RWPE1 (cell line): ENCODE results near the gene THADA.

Experiments used
- CTCF ChIA-PET: fragments of 350-600 bp; sonication (Branson Sonifier 250); formaldehyde crosslinking; extraction: SDS; loops from one replicate; lab custom pipeline; 2021; lab: Yijun Ruan, JAX
- POLR2A ChIA-PET: fragments of 400-600 bp; formaldehyde crosslinking; extraction: SDS; loops from one replicate; lab custom pipeline; 2020; ENCODE audit warnings: antibody characterized with exemption; ENCODE audit not compliant: low non-redundant PET; lab: Yijun Ruan, JAX
- DNase-seq: peaks from one replicate; pipeline ENCODE4 v3.0.0; 2012; ENCODE audit warnings: low spot score
- H3K27ac ChIP-seq: fragments of 450-650 bp; 2 replicates; pipeline ENCODE4 v1.5.1; 2017
- TF ChIP-seq, protein P1 (sequence below): fragments of 450-650 bp; conservative IDR thresholded peaks from 2 replicates; pipeline ENCODE4 v1.5.1; 2017; ENCODE audit warnings: low read depth, mild to moderate bottlenecking

The THADA gene

DNA sequence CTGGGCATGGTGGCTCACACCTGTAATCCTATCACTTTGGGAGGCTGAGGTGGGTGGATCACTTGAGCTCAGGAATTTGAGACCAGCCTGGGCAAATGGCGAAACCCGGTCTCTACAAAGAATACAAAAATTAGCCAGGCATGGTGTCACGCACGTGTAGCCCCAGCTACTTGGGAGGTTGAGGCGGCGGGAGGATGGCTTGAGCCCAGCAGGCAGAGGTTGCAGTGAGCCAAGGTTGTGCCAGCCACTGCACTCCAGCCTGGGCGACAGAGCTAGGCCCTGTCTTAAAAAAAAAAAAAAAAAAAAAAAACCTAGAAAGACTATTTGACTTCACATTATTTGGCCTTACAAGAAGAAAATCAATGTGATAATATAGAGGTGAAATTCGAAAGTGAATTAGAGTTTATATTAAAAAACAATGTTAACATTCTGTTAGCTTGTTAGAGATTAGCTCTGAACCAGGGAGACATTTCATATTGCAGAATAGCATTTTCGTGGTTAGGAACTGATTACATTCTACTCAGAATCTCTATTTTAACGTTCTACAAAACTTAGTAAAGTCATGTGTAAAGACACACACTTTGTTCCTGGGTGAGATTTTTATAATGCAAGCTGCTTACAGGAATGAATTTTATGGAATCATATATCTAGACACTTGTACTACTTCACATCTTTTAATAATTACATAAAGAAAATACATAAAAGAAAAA is 120.5 kb downstream of the THADA start:
- TF ChIP-seq, protein P1, sequence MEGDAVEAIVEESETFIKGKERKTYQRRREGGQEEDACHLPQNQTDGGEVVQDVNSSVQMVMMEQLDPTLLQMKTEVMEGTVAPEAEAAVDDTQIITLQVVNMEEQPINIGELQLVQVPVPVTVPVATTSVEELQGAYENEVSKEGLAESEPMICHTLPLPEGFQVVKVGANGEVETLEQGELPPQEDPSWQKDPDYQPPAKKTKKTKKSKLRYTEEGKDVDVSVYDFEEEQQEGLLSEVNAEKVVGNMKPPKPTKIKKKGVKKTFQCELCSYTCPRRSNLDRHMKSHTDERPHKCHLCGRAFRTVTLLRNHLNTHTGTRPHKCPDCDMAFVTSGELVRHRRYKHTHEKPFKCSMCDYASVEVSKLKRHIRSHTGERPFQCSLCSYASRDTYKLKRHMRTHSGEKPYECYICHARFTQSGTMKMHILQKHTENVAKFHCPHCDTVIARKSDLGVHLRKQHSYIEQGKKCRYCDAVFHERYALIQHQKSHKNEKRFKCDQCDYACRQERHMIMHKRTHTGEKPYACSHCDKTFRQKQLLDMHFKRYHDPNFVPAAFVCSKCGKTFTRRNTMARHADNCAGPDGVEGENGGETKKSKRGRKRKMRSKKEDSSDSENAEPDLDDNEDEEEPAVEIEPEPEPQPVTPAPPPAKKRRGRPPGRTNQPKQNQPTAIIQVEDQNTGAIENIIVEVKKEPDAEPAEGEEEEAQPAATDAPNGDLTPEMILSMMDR: no peak
- no peak for DNase-seq
- ChIA-PET CTCF (no interaction called here), POLR2A (no interaction called here)
- H3K27ac ChIP-seq: no peak overlapping the region

DNA sequence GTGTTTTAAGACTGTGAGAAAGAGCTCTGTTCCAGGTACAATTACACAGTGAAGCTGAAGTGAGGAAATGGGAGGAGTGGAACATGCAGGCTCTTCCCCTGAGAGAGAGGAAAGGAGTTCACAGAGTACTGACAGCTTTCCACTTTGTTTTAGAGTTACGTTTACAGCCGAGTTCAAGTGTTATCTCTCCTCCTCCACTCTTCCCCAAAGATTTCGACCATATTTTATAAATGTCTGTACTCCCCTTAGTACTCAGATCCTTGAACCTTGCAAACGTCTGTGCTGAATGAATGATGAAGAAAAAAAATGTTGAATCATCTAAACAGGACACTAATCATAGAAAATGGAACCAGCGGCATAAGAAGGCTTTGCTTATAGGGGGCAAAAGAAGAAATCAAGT is 121.6 kb downstream of the THADA start:
- POLR2A ChIA-PET: no interaction called here
- no peak for DNase-seq
- TF ChIP-seq, protein P1: no peak
- no peak overlapping the region for H3K27ac ChIP-seq
- CTCF ChIA-PET: no interaction called here

DNA sequence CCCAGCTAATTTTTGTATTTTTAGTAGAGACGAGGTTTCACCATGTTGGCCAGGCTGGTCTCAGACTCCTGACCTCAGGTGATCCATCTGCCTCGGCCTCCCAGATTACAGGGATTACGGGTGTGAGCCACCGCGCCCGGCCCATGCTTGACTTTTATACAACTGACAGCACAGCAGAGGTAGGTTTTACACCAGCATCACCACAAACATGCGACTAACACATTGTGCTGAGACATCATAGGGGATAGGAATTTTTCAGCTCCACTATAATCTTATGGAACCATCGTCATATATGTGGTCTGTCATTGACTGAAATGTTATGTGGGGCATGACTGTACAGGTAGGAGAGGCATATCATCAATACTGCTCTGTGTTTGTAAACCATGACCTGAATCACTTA is 122.1 kb downstream of the THADA start:
- CTCF ChIA-PET: no interaction called here
- TF ChIP-seq, protein P1: no peak
- DNase-seq: no peak
- POLR2A ChIA-PET: no interaction called here
- H3K27ac ChIP-seq: no peak overlapping the region

DNA sequence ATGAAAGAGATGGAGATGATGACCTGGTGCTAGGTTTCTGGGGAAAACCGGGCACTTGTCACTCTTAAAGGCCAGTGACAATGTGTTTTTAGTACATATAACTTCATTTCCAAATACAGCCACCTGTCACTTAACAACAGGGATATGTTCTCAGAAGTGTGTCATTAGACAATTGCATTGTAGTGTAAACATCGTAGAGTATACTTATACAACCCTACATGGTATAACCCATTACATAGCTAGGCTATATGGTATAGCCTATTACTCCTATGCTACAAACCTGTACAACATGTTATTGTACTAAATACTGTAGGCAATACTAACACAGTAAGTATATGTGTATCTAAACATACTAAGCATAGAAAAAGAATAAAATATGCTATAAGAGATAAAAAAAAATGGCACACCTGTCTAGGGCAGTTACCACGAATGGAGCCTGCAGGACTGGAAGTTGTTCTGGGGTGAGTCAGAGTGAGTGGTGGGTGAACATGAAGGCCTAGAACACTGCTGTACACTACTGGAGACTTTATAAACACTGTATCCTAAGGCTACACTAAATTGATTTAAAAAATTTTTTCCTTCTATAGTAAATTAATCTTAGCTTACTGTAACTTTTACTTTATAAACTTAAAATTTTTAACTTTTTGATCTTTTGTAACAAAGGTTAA is 123.2 kb downstream of the THADA start:
- POLR2A ChIA-PET: no interaction called here
- no peak for DNase-seq
- CTCF ChIA-PET: no interaction called here
- no peak overlapping the region for H3K27ac ChIP-seq
- TF ChIP-seq, protein P1: no peak

DNA sequence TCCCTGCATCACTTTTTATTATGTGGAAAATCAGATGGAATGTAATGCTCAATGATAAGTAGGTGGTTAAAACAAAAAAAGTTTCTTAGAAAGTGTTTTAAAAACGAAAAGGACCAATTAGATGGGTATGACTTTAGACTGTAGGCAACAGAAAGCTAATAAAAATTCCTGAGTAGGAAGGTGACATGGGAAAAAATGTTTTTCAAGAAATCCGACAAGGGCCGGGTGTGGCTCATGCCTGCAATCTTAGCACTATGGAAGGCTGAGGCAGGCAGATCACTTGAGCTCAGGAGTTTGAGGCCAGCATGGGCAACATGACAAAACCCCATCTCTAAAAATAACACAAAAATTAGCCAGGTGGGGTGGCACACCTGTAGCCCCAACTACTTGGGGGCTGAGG is 126.1 kb downstream of the THADA start:
- no peak overlapping the region for H3K27ac ChIP-seq
- TF ChIP-seq, protein P1: no peak
- ChIA-PET CTCF (no interaction called here), POLR2A (no interaction called here)
- DNase-seq: no peak

DNA sequence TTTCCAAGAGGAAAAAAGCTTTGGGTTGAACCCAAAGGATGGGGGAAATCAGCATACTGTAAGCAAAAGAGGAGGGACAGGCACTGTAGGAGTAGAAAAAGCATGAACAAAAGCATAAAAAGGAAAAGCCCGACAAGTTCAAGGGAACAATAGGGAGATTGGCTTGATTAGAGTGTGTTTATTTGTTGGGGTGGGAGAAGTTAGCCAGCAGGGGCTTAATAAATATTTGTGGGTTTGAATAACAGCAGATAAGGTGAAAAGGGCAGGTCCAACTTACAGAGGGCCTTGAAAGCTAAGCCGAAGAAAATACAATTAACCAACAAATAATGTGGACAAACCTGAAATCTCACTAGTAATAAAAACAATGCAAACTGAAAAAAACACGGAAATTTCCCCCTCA is 126.7 kb downstream of the THADA start:
- TF ChIP-seq, protein P1: no peak
- ChIA-PET POLR2A (no interaction called here), CTCF (interaction anchor here (0.6 to 0.7 kb wide), 2 partner anchors 207 to 612 kb away, joined by 4 read pairs; partner anchors contain the start of gene C1GALT1C1L)
- no peak for DNase-seq
- no peak overlapping the region for H3K27ac ChIP-seq
